ENCODE measurements around the gene GEN1. TPM values are rescaled to one million over a fixed set of nuclear protein-coding genes. Genes with fewer than 3 reads are reported as not detected.

The GEN1 gene, protein sequence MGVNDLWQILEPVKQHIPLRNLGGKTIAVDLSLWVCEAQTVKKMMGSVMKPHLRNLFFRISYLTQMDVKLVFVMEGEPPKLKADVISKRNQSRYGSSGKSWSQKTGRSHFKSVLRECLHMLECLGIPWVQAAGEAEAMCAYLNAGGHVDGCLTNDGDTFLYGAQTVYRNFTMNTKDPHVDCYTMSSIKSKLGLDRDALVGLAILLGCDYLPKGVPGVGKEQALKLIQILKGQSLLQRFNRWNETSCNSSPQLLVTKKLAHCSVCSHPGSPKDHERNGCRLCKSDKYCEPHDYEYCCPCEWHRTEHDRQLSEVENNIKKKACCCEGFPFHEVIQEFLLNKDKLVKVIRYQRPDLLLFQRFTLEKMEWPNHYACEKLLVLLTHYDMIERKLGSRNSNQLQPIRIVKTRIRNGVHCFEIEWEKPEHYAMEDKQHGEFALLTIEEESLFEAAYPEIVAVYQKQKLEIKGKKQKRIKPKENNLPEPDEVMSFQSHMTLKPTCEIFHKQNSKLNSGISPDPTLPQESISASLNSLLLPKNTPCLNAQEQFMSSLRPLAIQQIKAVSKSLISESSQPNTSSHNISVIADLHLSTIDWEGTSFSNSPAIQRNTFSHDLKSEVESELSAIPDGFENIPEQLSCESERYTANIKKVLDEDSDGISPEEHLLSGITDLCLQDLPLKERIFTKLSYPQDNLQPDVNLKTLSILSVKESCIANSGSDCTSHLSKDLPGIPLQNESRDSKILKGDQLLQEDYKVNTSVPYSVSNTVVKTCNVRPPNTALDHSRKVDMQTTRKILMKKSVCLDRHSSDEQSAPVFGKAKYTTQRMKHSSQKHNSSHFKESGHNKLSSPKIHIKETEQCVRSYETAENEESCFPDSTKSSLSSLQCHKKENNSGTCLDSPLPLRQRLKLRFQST
- polyA plus RNA-seq (9.3 and 9.4 TPM in 2 replicates), polyA minus RNA-seq (13.2 and 17.8 TPM in 2 replicates)

DNA sequence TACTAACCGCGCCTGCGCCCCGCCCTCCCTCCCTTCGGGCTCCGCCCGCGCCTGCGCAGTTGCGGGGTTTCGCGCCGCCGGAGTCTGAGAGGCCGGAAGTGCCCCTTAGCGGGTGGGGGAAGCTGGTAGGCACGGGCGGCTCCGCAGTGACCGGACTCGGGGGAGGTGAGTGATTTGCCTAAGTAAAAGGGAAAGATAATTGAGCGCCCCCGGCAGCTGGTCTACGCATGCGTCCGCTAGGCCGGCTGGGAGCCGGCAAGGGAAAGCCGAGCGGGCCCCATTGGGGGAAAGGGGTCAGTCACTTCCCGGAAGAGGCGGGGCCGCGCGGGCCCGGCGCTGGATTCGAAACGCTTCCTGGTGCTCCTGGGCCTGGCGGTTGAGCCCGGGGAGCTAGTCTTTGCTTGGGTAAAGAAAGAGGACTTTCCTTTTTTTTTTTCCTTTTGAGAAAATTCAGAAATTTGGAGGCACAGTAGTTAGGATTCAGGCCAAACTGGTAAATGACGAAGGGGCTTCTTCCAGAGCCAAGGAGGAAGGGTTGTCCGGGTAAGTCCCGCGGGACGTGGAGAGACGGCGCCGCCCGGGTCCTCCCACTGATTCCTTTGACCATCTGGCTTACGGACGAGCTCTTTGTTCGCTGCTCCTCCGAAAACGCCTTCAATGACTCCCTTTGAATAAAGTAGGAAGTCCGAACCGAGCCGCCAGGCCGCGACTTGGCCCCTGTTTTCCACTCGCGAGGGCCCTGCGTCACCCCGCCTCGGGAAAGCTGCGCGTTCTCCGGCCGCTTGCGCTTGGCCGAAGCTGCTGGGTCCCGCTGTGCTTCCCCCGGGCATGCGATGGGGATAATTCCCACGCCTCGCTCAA, at the start of gene GEN1, which contains the start of gene SMC6:
Gene GEN1, plus strand, starts transcription at position 336 of the 861 bp plus-strand sequence. CDS start 5,806 bp downstream, outside the sequence.
Gene SMC6, minus strand, starts transcription at position 8 of the 861 bp plus-strand sequence. CDS start 7,864 bp downstream, outside the sequence.
- Histone ChIP-seq H3K4me3 (ENCODE audit: low read length) (peak within 1 kb of the TSS; percentile 93), H3F3A (ENCODE audit: insufficient read depth, low read length, poor library complexity, severe bottlenecking) (no peaks in the 10 kb centered on the region), H2AFZ (ENCODE audit: low read depth, low read length) (peak within 1 kb of the TSS; percentile 67), H3K9ac (ENCODE audit: low read length) (peak within 1 kb of the TSS; percentile 93), H4K20me1 (ENCODE audit: insufficient read depth) (no peaks in the 10 kb centered on the region), H3K36me3 (ENCODE audit: insufficient read depth, low read length) (no peaks in the 10 kb centered on the region), H3K9me2 (ENCODE audit: insufficient read depth, low read length) (no peaks in the 10 kb centered on the region), H3K27me3 (ENCODE audit: insufficient read depth, low read depth, low read length) (no peaks in the 10 kb centered on the region), H3K9me3 (ENCODE audit: low read length) (no peaks in the 10 kb centered on the region), H3K27ac (ENCODE audit: low read length) (peak within 1 kb of the TSS; percentile 97), H3K79me2 (replicated peaks; ENCODE audit: insufficient read depth, low read length) (peaks cover 50% of the 10 kb centered on the region), H3K4me2 (ENCODE audit: low read length) (peak within 1 kb of the TSS; percentile 66)
- TF ChIP-seq EP300 (conservative IDR thresholded peaks at IDR 0.05; ENCODE audit: poor library complexity, severe bottlenecking) (no peak), EZH2 (IDR thresholded peaks at IDR 0.05; ENCODE audit: borderline replicate concordance, insufficient read depth, low read length, poor library complexity, severe bottlenecking) (no peak), MXI1 (conservative IDR thresholded peaks at IDR 0.05; ENCODE audit: poor library complexity, severe bottlenecking) (peak; percentile 97)
- TF ChIP-seq, protein P1, sequence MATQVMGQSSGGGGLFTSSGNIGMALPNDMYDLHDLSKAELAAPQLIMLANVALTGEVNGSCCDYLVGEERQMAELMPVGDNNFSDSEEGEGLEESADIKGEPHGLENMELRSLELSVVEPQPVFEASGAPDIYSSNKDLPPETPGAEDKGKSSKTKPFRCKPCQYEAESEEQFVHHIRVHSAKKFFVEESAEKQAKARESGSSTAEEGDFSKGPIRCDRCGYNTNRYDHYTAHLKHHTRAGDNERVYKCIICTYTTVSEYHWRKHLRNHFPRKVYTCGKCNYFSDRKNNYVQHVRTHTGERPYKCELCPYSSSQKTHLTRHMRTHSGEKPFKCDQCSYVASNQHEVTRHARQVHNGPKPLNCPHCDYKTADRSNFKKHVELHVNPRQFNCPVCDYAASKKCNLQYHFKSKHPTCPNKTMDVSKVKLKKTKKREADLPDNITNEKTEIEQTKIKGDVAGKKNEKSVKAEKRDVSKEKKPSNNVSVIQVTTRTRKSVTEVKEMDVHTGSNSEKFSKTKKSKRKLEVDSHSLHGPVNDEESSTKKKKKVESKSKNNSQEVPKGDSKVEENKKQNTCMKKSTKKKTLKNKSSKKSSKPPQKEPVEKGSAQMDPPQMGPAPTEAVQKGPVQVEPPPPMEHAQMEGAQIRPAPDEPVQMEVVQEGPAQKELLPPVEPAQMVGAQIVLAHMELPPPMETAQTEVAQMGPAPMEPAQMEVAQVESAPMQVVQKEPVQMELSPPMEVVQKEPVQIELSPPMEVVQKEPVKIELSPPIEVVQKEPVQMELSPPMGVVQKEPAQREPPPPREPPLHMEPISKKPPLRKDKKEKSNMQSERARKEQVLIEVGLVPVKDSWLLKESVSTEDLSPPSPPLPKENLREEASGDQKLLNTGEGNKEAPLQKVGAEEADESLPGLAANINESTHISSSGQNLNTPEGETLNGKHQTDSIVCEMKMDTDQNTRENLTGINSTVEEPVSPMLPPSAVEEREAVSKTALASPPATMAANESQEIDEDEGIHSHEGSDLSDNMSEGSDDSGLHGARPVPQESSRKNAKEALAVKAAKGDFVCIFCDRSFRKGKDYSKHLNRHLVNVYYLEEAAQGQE (IDR thresholded peaks at IDR 0.05; ENCODE audit: borderline replicate concordance), result peak; percentile 12

DNA sequence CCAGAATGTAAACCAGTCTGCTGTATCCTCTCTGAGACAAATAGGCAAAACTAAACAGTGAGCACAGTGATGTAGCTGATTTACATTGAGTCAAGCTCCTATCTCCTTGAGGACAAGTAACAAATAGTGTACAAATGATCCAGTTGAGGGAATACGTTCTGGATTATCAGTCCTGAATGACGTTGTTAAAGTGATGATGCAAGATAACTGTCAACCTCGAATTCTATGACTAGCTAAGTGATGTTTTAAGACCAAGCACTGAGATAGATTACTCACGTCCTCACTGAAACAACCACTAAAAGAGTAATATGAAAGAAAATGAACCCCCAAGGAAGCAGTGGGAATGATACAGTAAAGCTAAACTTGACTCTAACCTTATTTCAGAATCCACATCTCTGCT, 47.1 kb upstream of the GEN1 start:
- Histone ChIP-seq H3K9me2 (ENCODE audit: insufficient read depth, low read length) (no peaks in the 10 kb centered on the region), H2AFZ (ENCODE audit: low read depth, low read length) (no peak overlapping the region), H4K20me1 (ENCODE audit: insufficient read depth) (no peaks in the 10 kb centered on the region), H3K4me2 (ENCODE audit: low read length) (no peak overlapping the region), H3K79me2 (replicated peaks; ENCODE audit: insufficient read depth, low read length) (no peaks in the 10 kb centered on the region), H3F3A (ENCODE audit: insufficient read depth, low read length, poor library complexity, severe bottlenecking) (no peaks in the 10 kb centered on the region), H3K27me3 (ENCODE audit: insufficient read depth, low read depth, low read length) (no peaks in the 10 kb centered on the region), H3K27ac (ENCODE audit: low read length) (no peak overlapping the region), H3K36me3 (ENCODE audit: insufficient read depth, low read length) (peaks cover 9% of the 10 kb centered on the region), H3K9ac (ENCODE audit: low read length) (no peak overlapping the region), H3K9me3 (ENCODE audit: low read length) (no peaks in the 10 kb centered on the region), H3K4me3 (ENCODE audit: low read length) (no peak overlapping the region)
- TF ChIP-seq TAF1 (IDR thresholded peaks at IDR 0.05; ENCODE audit: low read depth), result no peak

Data from neural cell (in vitro differentiated cells).